HepG2 (cell line): Measurements from ENCODE around the gene ZNF341. TPM values are rescaled to one million over a fixed set of nuclear protein-coding genes. Genes with fewer than 3 reads are reported as not detected.
A peak's percentile ranks its signal among the peaks of the same experiment; 100 is the strongest.

Source experiments
- ASH2L ChIP-seq: fragments of 300-600, 200-600 bp; sonication (generic); IDR thresholded peaks from 2 replicates; pipeline ENCODE4 v1.7.0; 2017; ENCODE audit warnings: low read depth, mild to moderate bottlenecking, moderate library complexity, mixed read lengths, low read length; ENCODE audit not compliant: insufficient read length
- CBX5 ChIP-seq: sonication (generic); formaldehyde crosslinking; IDR thresholded peaks from 2 replicates; pipeline ENCODE4 v1.4.0; 2020; ENCODE audit warnings: missing genetic modification reagents, borderline replicate concordance
- FOSL2 ChIP-seq: sonication (generic); formaldehyde crosslinking; IDR thresholded peaks from 2 replicates; pipeline ENCODE4 v1.4.0; 2020; ENCODE audit warnings: missing genetic modification reagents
- FOXJ3 ChIP-seq: sonication (generic); formaldehyde crosslinking; IDR thresholded peaks from 2 replicates; pipeline ENCODE4 v1.4.0; 2020; ENCODE audit warnings: missing genetic modification reagents, mild to moderate bottlenecking, borderline replicate concordance
- FOXO1 ChIP-seq: sonication (generic); formaldehyde crosslinking; IDR thresholded peaks from 2 replicates; pipeline ENCODE4 v1.4.0; 2020; ENCODE audit warnings: missing genetic modification reagents
- HOXD1 ChIP-seq: sonication (generic); formaldehyde crosslinking; IDR thresholded peaks from 2 replicates; pipeline ENCODE4 v1.5.0; 2020; ENCODE audit warnings: missing genetic modification reagents
- MLLT10 ChIP-seq: sonication (generic); formaldehyde crosslinking; IDR thresholded peaks from 2 replicates; pipeline ENCODE4 v1.4.0; 2020; ENCODE audit warnings: missing genetic modification reagents
- NPAS2 ChIP-seq: sonication (generic); formaldehyde crosslinking; IDR thresholded peaks from 2 replicates; pipeline ENCODE4 v1.8.0; 2022; ENCODE audit warnings: mild to moderate bottlenecking, missing genetic modification reagents, borderline replicate concordance
- POLR2G ChIP-seq: fragments of 200-400 bp; formaldehyde crosslinking; IDR thresholded peaks from 2 replicates; pipeline ENCODE4 v1.6.1; 2018; ENCODE audit warnings: mild to moderate bottlenecking, low read depth, low read length, moderate library complexity
- RBM22 ChIP-seq: fragments of 200-400 bp; formaldehyde crosslinking; optimal IDR thresholded peaks from 2 replicates; pipeline ENCODE3; 2017; ENCODE audit warnings: mild to moderate bottlenecking, low read length, moderate library complexity
- TCF7 ChIP-seq: sonication (generic); IDR thresholded peaks from 2 replicates; pipeline ENCODE4 v1.6.1; 2016; ENCODE audit warnings: antibody characterized with exemption, low read depth
- ZMYM2 ChIP-seq: sonication (generic); formaldehyde crosslinking; IDR thresholded peaks from 2 replicates; pipeline ENCODE4 v1.8.0; 2022; ENCODE audit warnings: mild to moderate bottlenecking, missing genetic modification reagents
- ZNF136 ChIP-seq: sonication (generic); formaldehyde crosslinking; IDR thresholded peaks from 2 replicates; pipeline ENCODE4 v1.8.1; 2022; ENCODE audit warnings: low read depth, mild to moderate bottlenecking, moderate library complexity, missing genetic modification reagents
- ZNF180 ChIP-seq: sonication (generic); formaldehyde crosslinking; IDR thresholded peaks from 2 replicates; pipeline ENCODE4 v1.4.0; 2020; ENCODE audit warnings: low read depth, missing genetic modification reagents, borderline replicate concordance
- ZNF451 ChIP-seq: sonication (generic); formaldehyde crosslinking; IDR thresholded peaks from 2 replicates; pipeline ENCODE4 v1.5.0; 2020; ENCODE audit warnings: mild to moderate bottlenecking, missing genetic modification reagents
- ZNF781 ChIP-seq: sonication (generic); formaldehyde crosslinking; IDR thresholded peaks from 2 replicates; pipeline ENCODE4 v1.5.1; 2020; ENCODE audit warnings: borderline replicate concordance, mild to moderate bottlenecking, missing genetic modification reagents; ENCODE audit errors: not compliant biosample characterization
- polyA plus RNA-seq, 8 experiments: library from polyadenylated mRNA; depleted of rRNA in 3 of 8; stranded (reverse) in 7 of 8; unstranded in 1 of 8; fragments of >200 nt; fragmentation: Illumina TruSeq in 4 of 8; extraction: Trizol in 4 of 8; gene quantifications; 2 replicates each; pipeline versions ENCODE4 v1.2.1 to v1.2.3, GENCODE V29; 2011 to 2016; ENCODE audit warnings: low read depth in 4 of 8, missing spikeins in 1 of 8, mixed read lengths in 1 of 8; ENCODE audit not compliant: insufficient read depth in 1 of 8
- total RNA-seq, 5 experiments: library from RNA; depleted of rRNA; stranded (reverse); fragments of >200 nt; fragmentation: Illumina TruSeq; extraction: Trizol; gene quantifications; 2 replicates each; pipeline ENCODE4 v1.2.3, GENCODE V29; 2016; ENCODE audit warnings: low read depth in 1 of 5
- TF ChIP-seq, protein P1 (sequence below): IDR thresholded peaks from 2 replicates; pipeline ENCODE4 v1.6.1; 2016; ENCODE audit warnings: missing compliant biosample characterization, missing genetic modification reagents, borderline replicate concordance
- TF ChIP-seq, protein P2 (sequence below), 2 experiments: fragments of 450-650 bp in 1 of 2; sonication (generic) in 1 of 2; formaldehyde crosslinking in 1 of 2; IDR thresholded peaks; 2 replicates each; pipeline versions ENCODE4 v1.6.1 to v1.8.0; 2016 to 2022; ENCODE audit warnings: antibody characterized with exemption in 1 of 2, mild to moderate bottlenecking in 1 of 2, missing genetic modification reagents in 1 of 2

The ZNF341 gene
- total and polyA plus RNA-seq, 2 of the 13 experiments (the other 11 are each of a cell fraction or from before 2014, with no cell fraction given): 1.1 to 2.2 TPM

GRCh38 chr20:33825340-33826269 lies 93.8 kb downstream of the ZNF341 start (continued):
- TF ChIP-seq, protein P1, sequence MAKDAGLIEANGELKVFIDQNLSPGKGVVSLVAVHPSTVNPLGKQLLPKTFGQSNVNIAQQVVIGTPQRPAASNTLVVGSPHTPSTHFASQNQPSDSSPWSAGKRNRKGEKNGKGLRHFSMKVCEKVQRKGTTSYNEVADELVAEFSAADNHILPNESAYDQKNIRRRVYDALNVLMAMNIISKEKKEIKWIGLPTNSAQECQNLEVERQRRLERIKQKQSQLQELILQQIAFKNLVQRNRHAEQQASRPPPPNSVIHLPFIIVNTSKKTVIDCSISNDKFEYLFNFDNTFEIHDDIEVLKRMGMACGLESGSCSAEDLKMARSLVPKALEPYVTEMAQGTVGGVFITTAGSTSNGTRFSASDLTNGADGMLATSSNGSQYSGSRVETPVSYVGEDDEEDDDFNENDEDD (CRISPR knock-in tag): peak; percentile 21; the same call in 1 of the 2 replicates
- TF ChIP-seq CBX5 (CRISPR knock-in tag): no peak
- no peak; the same call in 1 of the 2 replicates for TF ChIP-seq ZNF136
- no peak for TF ChIP-seq FOXO1 (CRISPR knock-in tag)
- TF ChIP-seq ASH2L: peak; percentile 32
- TF ChIP-seq ZMYM2 (CRISPR knock-in tag): 0 out of 2 replicates have a peak, but pooled peaks have one; percentile 32
- peak; percentile 40; the same call in 1 of the 2 replicates for TF ChIP-seq POLR2G
- peak; percentile 22 for TF ChIP-seq FOSL2 (CRISPR knock-in tag)
- TF ChIP-seq, protein P2, sequence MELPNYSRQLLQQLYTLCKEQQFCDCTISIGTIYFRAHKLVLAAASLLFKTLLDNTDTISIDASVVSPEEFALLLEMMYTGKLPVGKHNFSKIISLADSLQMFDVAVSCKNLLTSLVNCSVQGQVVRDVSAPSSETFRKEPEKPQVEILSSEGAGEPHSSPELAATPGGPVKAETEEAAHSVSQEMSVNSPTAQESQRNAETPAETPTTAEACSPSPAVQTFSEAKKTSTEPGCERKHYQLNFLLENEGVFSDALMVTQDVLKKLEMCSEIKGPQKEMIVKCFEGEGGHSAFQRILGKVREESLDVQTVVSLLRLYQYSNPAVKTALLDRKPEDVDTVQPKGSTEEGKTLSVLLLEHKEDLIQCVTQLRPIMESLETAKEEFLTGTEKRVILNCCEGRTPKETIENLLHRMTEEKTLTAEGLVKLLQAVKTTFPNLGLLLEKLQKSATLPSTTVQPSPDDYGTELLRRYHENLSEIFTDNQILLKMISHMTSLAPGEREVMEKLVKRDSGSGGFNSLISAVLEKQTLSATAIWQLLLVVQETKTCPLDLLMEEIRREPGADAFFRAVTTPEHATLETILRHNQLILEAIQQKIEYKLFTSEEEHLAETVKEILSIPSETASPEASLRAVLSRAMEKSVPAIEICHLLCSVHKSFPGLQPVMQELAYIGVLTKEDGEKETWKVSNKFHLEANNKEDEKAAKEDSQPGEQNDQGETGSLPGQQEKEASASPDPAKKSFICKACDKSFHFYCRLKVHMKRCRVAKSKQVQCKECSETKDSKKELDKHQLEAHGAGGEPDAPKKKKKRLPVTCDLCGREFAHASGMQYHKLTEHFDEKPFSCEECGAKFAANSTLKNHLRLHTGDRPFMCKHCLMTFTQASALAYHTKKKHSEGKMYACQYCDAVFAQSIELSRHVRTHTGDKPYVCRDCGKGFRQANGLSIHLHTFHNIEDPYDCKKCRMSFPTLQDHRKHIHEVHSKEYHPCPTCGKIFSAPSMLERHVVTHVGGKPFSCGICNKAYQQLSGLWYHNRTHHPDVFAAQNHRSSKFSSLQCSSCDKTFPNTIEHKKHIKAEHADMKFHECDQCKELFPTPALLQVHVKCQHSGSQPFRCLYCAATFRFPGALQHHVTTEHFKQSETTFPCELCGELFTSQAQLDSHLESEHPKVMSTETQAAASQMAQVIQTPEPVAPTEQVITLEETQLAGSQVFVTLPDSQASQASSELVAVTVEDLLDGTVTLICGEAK (IDR thresholded peaks at IDR 0.05): no peak
- TF ChIP-seq, protein P2 (CRISPR knock-in tag; IDR thresholded peaks at IDR 0.05): no peak
- TF ChIP-seq ZNF451 (CRISPR knock-in tag): no peak
- TF ChIP-seq HOXD1: no peak
- no peak for TF ChIP-seq ZNF180 (CRISPR knock-in tag)
- peak; percentile 18 for TF ChIP-seq ZNF781 (CRISPR knock-in tag)
- TF ChIP-seq RBM22: peak; percentile 65
- TF ChIP-seq MLLT10 (CRISPR knock-in tag): no peak
- TF ChIP-seq NPAS2: no peak
- peak; percentile 63; the same call in 1 of the 2 replicates for TF ChIP-seq FOXJ3 (CRISPR knock-in tag)
- TF ChIP-seq TCF7: 0 out of 2 replicates have a peak, but pooled peaks have one; percentile 30
